Measurements from ENCODE around the gene TMCO4. TPM values are rescaled to one million over a fixed set of nuclear protein-coding genes. Genes with fewer than 3 reads are reported as not detected.

The TMCO4 gene
- total RNA-seq, 1 donor from 2014 or later = not detected

DNA sequence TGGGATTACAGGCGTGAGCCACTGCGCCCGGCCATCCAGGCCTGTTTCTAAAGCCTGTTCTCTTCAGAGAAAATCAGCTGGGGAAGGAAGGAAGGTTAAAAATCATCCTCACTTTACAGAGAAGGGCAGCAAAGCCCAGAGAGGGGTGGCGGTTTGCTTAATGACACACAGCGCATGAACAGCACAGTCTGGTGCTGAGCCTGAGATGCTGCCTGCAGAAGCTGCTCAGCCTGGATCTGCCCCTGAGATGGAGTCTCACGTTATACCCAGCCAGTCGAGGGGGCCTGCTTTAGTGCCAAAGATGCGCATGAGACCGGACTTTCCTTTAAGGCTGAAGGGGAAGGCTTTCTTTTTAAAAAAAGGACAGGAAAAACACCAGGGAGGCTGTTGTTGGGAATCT lies 113.7 kb downstream of the TMCO4 start:
- Mint-ChIP-seq H3K27me3 (ENCODE audit: unreplicated experiment) (no peaks in the 10 kb centered on the region), H3K4me1 (ENCODE audit: low read depth, unreplicated experiment) (no peaks in the 10 kb centered on the region), H3K4me3 (ENCODE audit: unreplicated experiment) (no peak overlapping the region), H3K9me3 (ENCODE audit: unreplicated experiment) (peaks cover 4% of the 10 kb centered on the region), H3K27ac (ENCODE audit: unreplicated experiment) (no peak overlapping the region), H3K36me3 (ENCODE audit: unreplicated experiment) (no peaks in the 10 kb centered on the region)
- TF ChIP-seq, protein P1, sequence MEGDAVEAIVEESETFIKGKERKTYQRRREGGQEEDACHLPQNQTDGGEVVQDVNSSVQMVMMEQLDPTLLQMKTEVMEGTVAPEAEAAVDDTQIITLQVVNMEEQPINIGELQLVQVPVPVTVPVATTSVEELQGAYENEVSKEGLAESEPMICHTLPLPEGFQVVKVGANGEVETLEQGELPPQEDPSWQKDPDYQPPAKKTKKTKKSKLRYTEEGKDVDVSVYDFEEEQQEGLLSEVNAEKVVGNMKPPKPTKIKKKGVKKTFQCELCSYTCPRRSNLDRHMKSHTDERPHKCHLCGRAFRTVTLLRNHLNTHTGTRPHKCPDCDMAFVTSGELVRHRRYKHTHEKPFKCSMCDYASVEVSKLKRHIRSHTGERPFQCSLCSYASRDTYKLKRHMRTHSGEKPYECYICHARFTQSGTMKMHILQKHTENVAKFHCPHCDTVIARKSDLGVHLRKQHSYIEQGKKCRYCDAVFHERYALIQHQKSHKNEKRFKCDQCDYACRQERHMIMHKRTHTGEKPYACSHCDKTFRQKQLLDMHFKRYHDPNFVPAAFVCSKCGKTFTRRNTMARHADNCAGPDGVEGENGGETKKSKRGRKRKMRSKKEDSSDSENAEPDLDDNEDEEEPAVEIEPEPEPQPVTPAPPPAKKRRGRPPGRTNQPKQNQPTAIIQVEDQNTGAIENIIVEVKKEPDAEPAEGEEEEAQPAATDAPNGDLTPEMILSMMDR (IDR thresholded peaks at IDR 0.05; ENCODE audit: partially characterized antibody, unreplicated experiment) = no peak
- no peak for DNase-seq

DNA sequence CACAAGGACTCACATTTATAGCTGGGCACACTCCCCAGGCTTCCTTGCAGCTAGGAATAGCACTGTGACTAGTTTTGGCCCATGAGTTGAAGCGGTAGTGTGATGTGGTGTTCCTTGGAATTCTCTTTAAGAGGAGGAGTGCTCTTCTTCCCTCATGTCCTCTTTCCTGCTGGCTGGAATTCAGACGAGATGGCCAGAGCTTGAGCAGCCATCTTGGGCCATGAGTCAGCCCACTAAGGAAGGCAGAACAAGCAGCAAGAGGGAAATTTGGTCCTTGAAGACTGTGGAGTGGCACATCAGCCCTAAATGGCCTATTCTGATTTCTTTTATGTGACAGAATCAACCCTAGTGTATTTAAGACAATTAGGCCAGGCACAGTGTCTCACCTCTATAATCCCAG lies 115.0 kb downstream of the TMCO4 start:
- no peak overlapping the region for H3K4me3 Mint-ChIP-seq (ENCODE audit: unreplicated experiment)
- TF ChIP-seq, protein P1 (IDR thresholded peaks at IDR 0.05; ENCODE audit: partially characterized antibody, unreplicated experiment) = no peak
- H3K27me3 Mint-ChIP-seq (ENCODE audit: unreplicated experiment) = no peaks in the 10 kb centered on the region
- H3K4me1 Mint-ChIP-seq (ENCODE audit: low read depth, unreplicated experiment) = no peaks in the 10 kb centered on the region
- H3K9me3 Mint-ChIP-seq (ENCODE audit: unreplicated experiment) = no peaks in the 10 kb centered on the region
- no peak for DNase-seq
- no peaks in the 10 kb centered on the region for H3K36me3 Mint-ChIP-seq (ENCODE audit: unreplicated experiment)
- no peak overlapping the region for H3K27ac Mint-ChIP-seq (ENCODE audit: unreplicated experiment)

DNA sequence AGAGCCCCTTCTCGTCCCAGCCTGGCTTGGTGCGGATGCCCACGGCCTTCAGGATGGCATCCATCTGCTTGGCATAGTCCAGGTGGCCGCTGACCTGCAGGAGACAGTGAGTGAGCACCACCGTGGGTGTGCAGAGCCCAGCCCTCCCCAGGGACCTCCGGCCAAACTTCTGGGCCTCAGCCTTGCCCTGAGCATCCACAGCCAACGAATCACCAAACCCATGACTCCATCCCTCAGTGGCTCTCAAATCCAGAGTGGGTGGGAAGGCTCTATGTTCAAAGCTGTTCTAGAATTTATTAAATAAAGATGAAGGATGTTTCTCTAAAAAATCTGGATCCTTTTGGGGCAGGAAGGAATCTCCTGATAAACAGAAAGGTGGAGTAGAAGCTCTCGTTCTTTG lies 116.4 kb downstream of the TMCO4 start:
- H3K27me3 Mint-ChIP-seq (ENCODE audit: unreplicated experiment) = peaks cover 2% of the 10 kb centered on the region
- no peak for DNase-seq
- no peaks in the 10 kb centered on the region for H3K36me3 Mint-ChIP-seq (ENCODE audit: unreplicated experiment)
- no peaks in the 10 kb centered on the region for H3K4me1 Mint-ChIP-seq (ENCODE audit: low read depth, unreplicated experiment)
- H3K27ac Mint-ChIP-seq (ENCODE audit: unreplicated experiment) = no peak overlapping the region
- no peak overlapping the region for H3K4me3 Mint-ChIP-seq (ENCODE audit: unreplicated experiment)
- TF ChIP-seq, protein P1 (IDR thresholded peaks at IDR 0.05; ENCODE audit: partially characterized antibody, unreplicated experiment) = no peak
- no peaks in the 10 kb centered on the region for H3K9me3 Mint-ChIP-seq (ENCODE audit: unreplicated experiment)

DNA sequence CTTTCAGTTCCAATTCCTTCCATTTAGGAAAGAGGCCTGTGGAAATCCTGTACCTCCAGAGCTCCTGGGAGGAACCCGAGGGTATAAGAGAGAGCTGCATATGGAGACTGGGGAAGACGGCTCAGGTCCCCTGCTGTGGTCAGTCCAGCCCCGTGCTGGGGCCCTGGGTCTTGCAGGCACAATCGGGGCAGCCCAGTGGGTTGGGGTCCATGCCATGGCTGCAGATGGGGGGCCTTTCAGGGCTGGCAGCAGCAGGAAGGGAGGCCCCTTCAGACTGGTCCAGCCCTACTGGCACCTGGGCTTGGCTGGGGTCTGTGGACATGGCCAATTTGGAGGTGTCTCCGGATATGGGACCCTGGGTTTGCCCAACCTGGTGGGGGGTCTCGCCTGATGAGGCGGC lies 116.8 kb downstream of the TMCO4 start:
- no peaks in the 10 kb centered on the region for H3K36me3 Mint-ChIP-seq (ENCODE audit: unreplicated experiment)
- no peak overlapping the region for H3K27ac Mint-ChIP-seq (ENCODE audit: unreplicated experiment)
- TF ChIP-seq, protein P1 (IDR thresholded peaks at IDR 0.05; ENCODE audit: partially characterized antibody, unreplicated experiment) = no peak
- H3K4me1 Mint-ChIP-seq (ENCODE audit: low read depth, unreplicated experiment) = no peaks in the 10 kb centered on the region
- H3K4me3 Mint-ChIP-seq (ENCODE audit: unreplicated experiment) = no peak overlapping the region
- H3K27me3 Mint-ChIP-seq (ENCODE audit: unreplicated experiment) = peaks cover 2% of the 10 kb centered on the region
- H3K9me3 Mint-ChIP-seq (ENCODE audit: unreplicated experiment) = no peaks in the 10 kb centered on the region
- DNase-seq = no peak

DNA sequence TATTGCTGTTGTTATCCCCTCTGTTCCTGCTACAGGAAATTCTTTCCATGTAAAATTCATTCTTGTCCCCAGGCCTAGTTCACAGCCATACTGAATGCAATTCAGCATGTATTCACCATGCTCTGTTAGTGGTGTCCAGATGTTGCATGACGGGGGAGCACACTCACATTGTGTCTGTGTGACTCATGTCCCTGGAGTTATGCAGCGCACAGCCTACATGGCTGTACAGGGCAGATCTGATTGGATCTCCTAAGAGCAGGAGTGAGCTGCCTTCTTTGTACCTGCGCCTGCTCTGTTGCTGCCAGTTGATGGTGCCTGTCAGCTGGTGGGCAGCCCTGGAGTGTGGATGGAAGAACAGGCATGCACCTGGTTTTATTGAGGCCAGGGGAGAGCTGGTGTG lies 117.5 kb downstream of the TMCO4 start:
- Mint-ChIP-seq H3K27me3 (ENCODE audit: unreplicated experiment) (peaks cover 2% of the 10 kb centered on the region), H3K9me3 (ENCODE audit: unreplicated experiment) (no peaks in the 10 kb centered on the region), H3K36me3 (ENCODE audit: unreplicated experiment) (no peaks in the 10 kb centered on the region), H3K27ac (ENCODE audit: unreplicated experiment) (no peak overlapping the region), H3K4me1 (ENCODE audit: low read depth, unreplicated experiment) (no peaks in the 10 kb centered on the region), H3K4me3 (ENCODE audit: unreplicated experiment) (no peak overlapping the region)
- no peak for DNase-seq
- TF ChIP-seq, protein P1 (IDR thresholded peaks at IDR 0.05; ENCODE audit: partially characterized antibody, unreplicated experiment) = no peak
